ENCODE measurements around the gene TBCB. TPM values are rescaled to one million over a fixed set of nuclear protein-coding genes. Genes with fewer than 3 reads are reported as not detected.

TBCB gene
- total and polyA plus RNA-seq, 2 of the 4 experiments (the other 2 are of a cell fraction): 182 to 269 TPM

- no peaks in the 10 kb centered on the region for H4K20me1 ChIP-seq (ENCODE audit: insufficient read depth, low read length)
- H2AK5ac ChIP-seq (ENCODE audit: low read depth, low read length): no peak overlapping the region
- H4K91ac ChIP-seq (ENCODE audit: insufficient read depth, low read depth, low read length): no peak overlapping the region
- H3K56ac ChIP-seq (ENCODE audit: extremely low read depth, insufficient read depth, low read length): no peak overlapping the region
- no peak overlapping the region for H2BK120ac ChIP-seq (ENCODE audit: low read depth, low read length)
- peaks cover 0 to 7% of the 10 kb centered on the region in 2 experiments; a peak in 2 of 4 replicates for H3K79me1 ChIP-seq (ENCODE audit: low read depth in 1 of 2, low read length in 2 of 2)
- H2AK9ac ChIP-seq (replicated peaks; ENCODE audit: low read depth, low read length, poor library complexity): no peak overlapping the region
- ChIA-PET CTCF (interaction anchor here (1.1 kb wide), 1 partner anchor 18 kb away, joined by 3 read pairs; no protein-coding TSS in a partner anchor), POLR2A (ENCODE audit: unreplicated experiment) (no interaction called here)
- H3K23ac ChIP-seq (ENCODE audit: low read depth, low read length): no peak overlapping the region
- no peak overlapping the region for H3K14ac ChIP-seq (replicated peaks; ENCODE audit: low read depth, low read length)
- H2BK5ac ChIP-seq (ENCODE audit: low read depth, low read length, poor library complexity, severe bottlenecking): no peak overlapping the region
- in situ Hi-C loops (cut with MboI; ENCODE audit: low sequenced_read_pairs) (no loop called here), intact Hi-C loops (cut with micrococcal nuclease) (no loop called here), dilution Hi-C loops (cut with HindIII; ENCODE audit: low sequenced_read_pairs, unreplicated experiment) (no loop called here)
- H2BK20ac ChIP-seq (ENCODE audit: low read depth, low read length): no peak overlapping the region
- H3K4me1 ChIP-seq (ENCODE audit: control insufficient read depth, insufficient read depth, low read length): no peaks in the 10 kb centered on the region
- TF ChIP-seq FOS (IDR thresholded peaks at IDR 0.05; ENCODE audit: low read depth, low read length) (no peak), USF2 (IDR thresholded peaks at IDR 0.05; ENCODE audit: low read depth, low read length) (no peak), ELK1 (IDR thresholded peaks at IDR 0.05; ENCODE audit: borderline replicate concordance, low read depth, low read length) (no peak), NFE2L2 (IDR thresholded peaks at IDR 0.05; ENCODE audit: low read depth, low read length) (no peak), CTCF (conservative IDR thresholded peaks at IDR 0.05; ENCODE audit: low read depth, low read length) (no peak), MAFK (IDR thresholded peaks at IDR 0.05; ENCODE audit: low read depth, low read length) (no peak), MXI1 (IDR thresholded peaks at IDR 0.05; ENCODE audit: borderline replicate concordance, low read depth, low read length) (no peak)
- no peak overlapping the region for H3K4me2 ChIP-seq (ENCODE audit: low read depth, low read length)
- H2AFZ ChIP-seq (replicated peaks; ENCODE audit: low read length, poor library complexity): no peak overlapping the region
- no peaks in the 10 kb centered on the region; the same call in 1 of the 2 replicates for H3K9me1 ChIP-seq (ENCODE audit: insufficient read depth, low read length)
- ATAC-seq (ENCODE audit: low read depth): no peak
- H3K36me3 ChIP-seq (ENCODE audit: control insufficient read depth, insufficient read depth, low read length): peaks cover 14% of the 10 kb centered on the region
- peak; percentile 10 for DNase-seq
- no peaks in the 10 kb centered on the region for H3K9me3 ChIP-seq (ENCODE audit: control insufficient read depth, insufficient read depth, low read length)
- H3K9ac ChIP-seq (ENCODE audit: low read depth, low read length): no peak overlapping the region
- no peak overlapping the region for H4K8ac ChIP-seq (ENCODE audit: low read depth in 2 of 2, low read length in 2 of 2)
- H2BK15ac ChIP-seq (ENCODE audit: low read depth, low read length): no peak overlapping the region
- no TSS peak for BruUV-seq (replicated peaks)
- H3K4ac ChIP-seq (ENCODE audit: low read depth, low read length): no peak overlapping the region
- H3K27ac ChIP-seq (ENCODE audit: insufficient read depth, low read length): no peak overlapping the region
- no peak overlapping the region for H3K4me3 ChIP-seq (ENCODE audit: insufficient read depth, low read depth, low read length)
- H3K18ac ChIP-seq (ENCODE audit: low read depth, low read length): no peak overlapping the region
- 83% methylated on average over 1 of the region's 3 CpGs; no CpG with 5 or more reads in 1 of the 2 experiments for WGBS, 2 experiments (ENCODE audit: extremely low coverage in 2 of 2, insufficient read length in 1 of 2)
- no peak overlapping the region for H4K5ac ChIP-seq (ENCODE audit: low read depth, low read length)
- H3K27me3 ChIP-seq (ENCODE audit: control insufficient read depth, insufficient read depth, low read length): no peaks in the 10 kb centered on the region
Observed at GRCh38 chr19:36081385-36081784, 33.9 kb upstream of the TBCB start.
